Ishikawa (cell line): ENCODE results near the gene CD84.

Experiments
- CEBPB ChIP-seq: IDR thresholded peaks from 2 replicates; pipeline ENCODE4 v1.6.1; 2012
- CREB1 ChIP-seq: IDR thresholded peaks from 2 replicates; pipeline ENCODE4 v1.6.1; 2012; ENCODE audit warnings: low read depth
- EGR1 ChIP-seq: IDR thresholded peaks from 2 replicates; pipeline ENCODE4 v1.6.1; 2012
- EP300 ChIP-seq: IDR thresholded peaks from 2 replicates; pipeline ENCODE4 v1.6.1; 2012; ENCODE audit warnings: borderline replicate concordance
- FOXM1 ChIP-seq: IDR thresholded peaks from 2 replicates; pipeline ENCODE4 v1.6.1; 2012; ENCODE audit warnings: low read depth, borderline replicate concordance
- NFIC ChIP-seq: IDR thresholded peaks from 2 replicates; pipeline ENCODE4 v1.6.1; 2012
- RAD21 ChIP-seq: IDR thresholded peaks from 2 replicates; pipeline ENCODE4 v1.6.1; 2012; ENCODE audit warnings: low read depth
- REST ChIP-seq: IDR thresholded peaks from 2 replicates; pipeline ENCODE4 v1.6.1; 2012; ENCODE audit warnings: low read depth, mild to moderate bottlenecking
- TAF1 ChIP-seq: IDR thresholded peaks from 2 replicates; pipeline ENCODE4 v1.6.1; 2012; ENCODE audit warnings: low read depth, mild to moderate bottlenecking
- TCF12 ChIP-seq: IDR thresholded peaks from 2 replicates; pipeline ENCODE4 v1.6.1; 2012; ENCODE audit warnings: low read depth
- TEAD4 ChIP-seq: IDR thresholded peaks from 2 replicates; pipeline ENCODE4 v1.6.1; 2012
- YY1 ChIP-seq: IDR thresholded peaks from 2 replicates; pipeline ENCODE4 v1.6.1; 2012; ENCODE audit warnings: low read depth
- ZBTB7A ChIP-seq: IDR thresholded peaks from 2 replicates; pipeline ENCODE4 v1.6.1; 2012; ENCODE audit warnings: low read depth
- TF ChIP-seq, protein P1 (sequence below): IDR thresholded peaks from 2 replicates; pipeline ENCODE4 v1.6.1; 2012
- TF ChIP-seq, protein P2 (sequence below): IDR thresholded peaks from 2 replicates; pipeline ENCODE4 v1.6.1; 2012

Gene CD84

DNA sequence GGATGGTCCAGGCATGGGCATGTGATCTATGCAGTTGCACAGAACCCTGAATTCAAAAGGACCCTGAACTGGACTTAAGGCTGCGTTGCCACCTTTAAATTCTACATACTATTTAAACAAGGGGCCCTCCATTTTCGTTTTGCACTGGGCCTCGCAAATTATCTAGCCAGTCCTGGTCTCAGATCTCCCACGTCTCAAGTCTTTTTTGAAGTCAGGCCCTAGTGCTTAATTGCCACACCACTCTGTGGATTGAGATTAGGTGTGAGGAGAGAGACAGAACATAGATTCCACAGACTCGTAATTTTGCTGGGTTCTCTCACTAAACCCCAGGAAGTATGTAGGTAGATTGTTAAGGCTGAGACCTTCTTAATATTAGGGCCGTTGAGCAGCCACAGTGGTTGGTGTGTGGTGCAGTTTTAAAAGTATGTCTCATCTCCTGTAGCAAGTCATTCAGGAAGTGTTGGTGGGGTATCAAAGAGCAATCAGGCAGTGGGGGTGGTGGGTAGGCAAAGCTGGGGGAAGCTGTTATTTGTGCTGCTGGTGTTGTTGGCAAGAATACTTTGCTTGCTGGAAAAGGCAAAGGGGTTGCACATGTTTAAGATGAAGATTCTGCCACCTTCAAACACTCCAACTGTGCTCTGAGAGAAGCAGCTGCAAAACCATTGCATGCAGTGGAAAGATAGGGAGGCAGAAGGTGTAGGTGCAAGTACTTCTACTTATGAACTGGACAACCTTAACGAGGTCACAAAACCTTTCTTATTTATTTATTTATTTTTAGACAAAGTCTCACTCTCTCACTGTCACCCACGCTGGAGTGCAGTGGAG, 11.2 kb downstream of the CD84 start:
- TF ChIP-seq TAF1 (no peak), CEBPB (no peak), RAD21 (no peak), REST (no peak), ZBTB7A (no peak), TEAD4 (no peak), FOXM1 (no peak), TCF12 (no peak), NFIC (no peak), CREB1 (no peak), EP300 (no peak), EGR1 (no peak), YY1 (no peak)
- TF ChIP-seq, protein P1, sequence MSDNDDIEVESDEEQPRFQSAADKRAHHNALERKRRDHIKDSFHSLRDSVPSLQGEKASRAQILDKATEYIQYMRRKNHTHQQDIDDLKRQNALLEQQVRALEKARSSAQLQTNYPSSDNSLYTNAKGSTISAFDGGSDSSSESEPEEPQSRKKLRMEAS, result no peak
- TF ChIP-seq, protein P2, sequence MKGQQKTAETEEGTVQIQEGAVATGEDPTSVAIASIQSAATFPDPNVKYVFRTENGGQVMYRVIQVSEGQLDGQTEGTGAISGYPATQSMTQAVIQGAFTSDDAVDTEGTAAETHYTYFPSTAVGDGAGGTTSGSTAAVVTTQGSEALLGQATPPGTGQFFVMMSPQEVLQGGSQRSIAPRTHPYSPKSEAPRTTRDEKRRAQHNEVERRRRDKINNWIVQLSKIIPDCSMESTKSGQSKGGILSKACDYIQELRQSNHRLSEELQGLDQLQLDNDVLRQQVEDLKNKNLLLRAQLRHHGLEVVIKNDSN, result no peak

GRCh38 chr1:160567341-160567740, 12.0 kb downstream of the CD84 start:
- TF ChIP-seq FOXM1 (no peak), NFIC (no peak), TEAD4 (no peak), TAF1 (no peak), EP300 (no peak), CREB1 (no peak), TCF12 (no peak), CEBPB (no peak), REST (no peak), RAD21 (no peak), YY1 (no peak), EGR1 (no peak), ZBTB7A (no peak)
- TF ChIP-seq, protein P2, result no peak
- TF ChIP-seq, protein P1, result no peak

DNA sequence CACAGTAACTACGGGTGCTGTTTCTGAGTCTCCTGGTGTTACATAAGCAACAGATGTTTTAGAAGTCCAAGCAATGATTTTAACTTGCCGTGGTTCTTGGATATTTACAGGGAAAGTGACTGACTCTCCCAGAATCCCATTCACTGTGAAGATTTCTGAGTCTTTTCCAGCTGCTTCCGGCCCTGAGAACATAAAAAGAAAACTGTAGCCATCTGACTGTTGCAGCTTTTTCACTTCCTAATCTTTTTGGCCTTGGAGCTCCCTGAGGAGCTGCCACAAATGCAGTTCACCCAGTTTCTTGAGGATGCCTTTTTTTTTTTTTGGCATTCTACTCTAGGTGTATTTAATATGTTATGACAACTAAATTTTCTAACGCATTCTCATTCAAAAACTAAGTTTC, 13.7 kb downstream of the CD84 start:
- TF ChIP-seq FOXM1, result no peak
- TF ChIP-seq CREB1, result no peak
- TF ChIP-seq TEAD4, result no peak
- TF ChIP-seq TAF1, result no peak
- no peak for TF ChIP-seq RAD21
- no peak for TF ChIP-seq YY1
- TF ChIP-seq CEBPB, result no peak
- TF ChIP-seq, protein P1, result no peak
- TF ChIP-seq NFIC, result no peak
- TF ChIP-seq REST, result no peak
- TF ChIP-seq TCF12, result no peak
- TF ChIP-seq ZBTB7A, result no peak
- no peak for TF ChIP-seq EGR1

DNA sequence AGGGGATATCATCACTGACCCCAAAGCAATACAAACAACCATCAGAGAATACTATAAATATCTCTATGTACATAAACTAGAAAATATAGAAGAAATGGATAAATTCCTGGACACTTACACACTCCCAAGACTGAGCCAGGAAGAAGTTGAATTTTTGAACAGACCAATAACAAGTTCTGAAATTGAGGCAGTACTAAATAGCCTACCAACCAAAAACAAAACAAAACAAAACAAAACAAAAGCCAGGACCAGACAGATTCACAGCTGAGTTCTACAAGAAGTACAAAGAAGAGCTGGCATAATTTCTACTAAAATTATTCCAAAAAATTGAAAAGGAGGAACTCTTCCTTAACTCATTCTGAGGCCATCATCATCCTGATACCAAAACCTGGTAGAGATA, 18.5 kb downstream of the CD84 start:
- TF ChIP-seq TEAD4 (no peak), TAF1 (no peak), RAD21 (no peak), ZBTB7A (no peak), EP300 (no peak), CEBPB (no peak), CREB1 (no peak), FOXM1 (no peak), NFIC (no peak), TCF12 (no peak), REST (no peak), EGR1 (no peak), YY1 (no peak)
- TF ChIP-seq, protein P1, result no peak
- TF ChIP-seq, protein P2, result no peak
